HG03520 (cell line): ENCODE data around the gene NCAPD2.
"Not testable (repeated sequence)": the region's sequence is repeated elsewhere in the genome, so short reads cannot be mapped to it uniquely, and the experiment has no call there.

Source experiments
- ATAC-seq: cut with Tn5 transposase; IDR thresholded peaks from one replicate; pipeline ENCODE4 v1.9.1; 2021; ENCODE audit warnings: mild to moderate bottlenecking, moderate library complexity; ENCODE audit not compliant: unreplicated experiment

NCAPD2 gene

DNA sequence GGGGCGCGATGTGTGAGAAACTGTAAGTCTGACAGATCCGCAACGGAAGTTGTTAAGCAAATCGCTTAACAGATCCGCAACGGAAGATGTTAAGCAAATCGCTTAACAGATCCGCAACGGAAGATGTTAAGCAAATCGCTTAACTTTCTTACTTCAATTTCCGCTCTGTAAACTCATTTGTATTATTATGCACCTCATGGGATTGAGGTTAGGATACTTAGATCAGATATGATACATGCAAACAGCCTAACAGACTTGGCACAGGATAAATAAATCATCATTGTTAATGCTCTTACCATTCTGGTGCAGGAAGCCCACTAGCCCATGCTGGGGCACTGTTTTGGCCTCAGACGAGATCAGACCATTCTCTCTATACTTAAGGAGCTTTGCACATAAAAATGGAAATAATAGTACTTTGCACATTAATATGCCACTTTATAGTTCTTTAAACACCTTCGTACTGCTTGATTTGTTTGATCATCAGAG lies 399 bp downstream of the NCAPD2 start:
- no peak for ATAC-seq

DNA sequence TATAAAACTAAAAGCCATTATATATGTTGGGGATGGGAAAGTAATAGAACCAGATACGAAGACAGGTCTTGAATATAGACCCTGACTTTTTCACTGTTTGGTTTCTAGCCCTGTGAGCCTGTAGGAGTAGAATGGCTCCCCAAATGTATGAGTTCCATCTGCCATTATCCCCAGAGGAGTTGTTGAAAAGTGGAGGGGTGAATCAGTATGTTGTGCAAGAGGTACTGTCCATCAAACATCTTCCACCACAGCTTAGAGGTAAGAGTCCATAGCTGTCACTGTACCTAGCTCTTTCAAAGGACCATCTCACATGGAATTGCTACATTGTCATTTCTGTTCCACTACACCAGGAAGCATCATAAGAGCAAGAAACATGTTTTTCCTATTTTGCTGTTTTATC lies 1.1 kb downstream of the NCAPD2 start:
- no peak for ATAC-seq

GRCh38 chr12:6497291-6497690 lies 3.4 kb downstream of the NCAPD2 start:
- ATAC-seq: not testable (repeated sequence)

DNA sequence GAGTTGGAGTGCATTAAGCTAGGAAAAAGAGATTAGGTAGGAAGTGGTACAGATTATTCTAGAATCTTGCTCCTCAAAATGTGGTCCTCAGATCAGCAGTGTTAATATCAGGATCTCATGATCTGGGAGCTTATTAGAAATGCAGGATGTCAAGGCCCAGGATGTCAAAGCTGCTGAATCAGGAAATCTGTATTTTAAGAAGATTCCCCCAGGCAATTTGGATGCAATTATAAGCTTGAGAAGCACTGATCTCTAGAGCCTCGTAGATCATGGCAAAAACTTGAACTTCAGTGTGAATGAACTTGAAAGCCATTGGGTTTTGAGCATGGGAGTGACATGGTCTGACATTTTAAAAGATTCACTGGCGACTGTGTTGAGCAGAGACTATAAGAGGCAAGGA lies 6.6 kb downstream of the NCAPD2 start:
- no peak for ATAC-seq

GRCh38 chr12:6507102-6507998 lies 13.4 kb downstream of the NCAPD2 start:
- ATAC-seq: no peak

GRCh38 chr12:6508087-6508486 lies 14.2 kb downstream of the NCAPD2 start:
- ATAC-seq: no peak

- ATAC-seq: no peak
These were observed 26.3 kb downstream of the NCAPD2 start for GRCh38 chr12:6520186-6520585.

DNA sequence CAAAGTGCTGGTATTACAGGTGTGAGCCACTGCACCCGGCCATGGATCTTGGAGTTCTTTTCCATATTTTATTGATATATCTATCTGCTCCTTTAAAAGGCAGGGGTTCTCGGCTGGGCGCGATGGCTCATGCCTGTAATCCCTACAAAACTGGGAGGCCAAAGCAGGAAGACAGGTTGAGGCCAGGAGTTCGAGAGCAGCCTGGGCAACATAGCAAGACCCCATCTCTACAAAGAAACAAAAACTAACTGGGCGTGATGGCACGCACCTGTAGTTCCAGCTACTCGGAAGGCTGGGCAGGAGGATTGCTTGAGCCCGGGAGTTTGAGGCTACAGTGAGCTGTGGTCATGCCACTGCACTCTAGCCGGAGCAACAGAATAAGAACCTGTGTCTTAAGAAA lies 28.3 kb downstream of the NCAPD2 start:
- ATAC-seq: no peak

GRCh38 chr12:6523708-6524107 lies 29.8 kb downstream of the NCAPD2 start:
- no peak for ATAC-seq

DNA sequence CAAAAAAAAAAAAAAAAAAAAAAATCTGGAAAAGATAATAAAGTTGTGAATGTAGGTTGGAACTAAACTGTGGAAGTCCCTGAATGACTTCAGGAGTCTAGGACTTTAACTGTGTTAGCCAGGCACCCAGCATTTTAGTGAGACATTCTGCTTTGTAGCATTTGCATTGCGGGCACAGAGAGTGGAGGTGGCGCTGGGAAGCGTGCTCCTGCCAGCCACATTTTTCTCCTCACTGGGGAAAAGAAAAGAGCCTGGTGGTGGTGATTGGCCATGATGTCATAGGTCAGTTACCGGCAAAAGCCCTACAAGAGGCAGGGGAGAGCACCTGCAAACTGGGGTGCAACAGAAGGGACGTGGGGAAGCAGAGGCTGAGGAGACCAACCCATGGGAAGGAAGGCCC lies 30.7 kb downstream of the NCAPD2 start:
- ATAC-seq: no peak

DNA sequence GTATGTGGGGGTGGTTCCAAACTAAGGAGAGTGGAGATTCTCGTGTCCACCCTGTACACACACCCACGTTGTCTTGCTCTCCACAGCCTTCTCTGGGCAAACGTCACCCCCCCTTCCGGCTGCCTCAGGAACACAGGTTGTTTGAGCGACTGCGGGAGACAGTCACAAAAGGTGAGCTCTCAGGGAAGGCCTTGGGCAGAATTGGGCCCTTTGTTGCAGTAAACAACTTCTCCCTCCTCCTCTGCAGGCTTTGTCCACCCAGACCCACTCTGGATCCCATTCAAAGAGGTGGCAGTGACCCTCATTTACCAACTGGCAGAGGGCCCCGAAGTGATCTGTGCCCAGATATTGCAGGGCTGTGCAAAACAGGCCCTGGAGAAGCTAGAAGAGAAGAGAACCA lies 32.3 kb downstream of the NCAPD2 start:
- no peak for ATAC-seq

GRCh38 chr12:6526766-6527525 lies 33.0 kb downstream of the NCAPD2 start:
- ATAC-seq: no peak

GRCh38 chr12:6527711-6528110 lies 33.8 kb downstream of the NCAPD2 start:
- no peak for ATAC-seq

GRCh38 chr12:6528539-6529235 lies 34.8 kb downstream of the NCAPD2 start:
- no peak for ATAC-seq

DNA sequence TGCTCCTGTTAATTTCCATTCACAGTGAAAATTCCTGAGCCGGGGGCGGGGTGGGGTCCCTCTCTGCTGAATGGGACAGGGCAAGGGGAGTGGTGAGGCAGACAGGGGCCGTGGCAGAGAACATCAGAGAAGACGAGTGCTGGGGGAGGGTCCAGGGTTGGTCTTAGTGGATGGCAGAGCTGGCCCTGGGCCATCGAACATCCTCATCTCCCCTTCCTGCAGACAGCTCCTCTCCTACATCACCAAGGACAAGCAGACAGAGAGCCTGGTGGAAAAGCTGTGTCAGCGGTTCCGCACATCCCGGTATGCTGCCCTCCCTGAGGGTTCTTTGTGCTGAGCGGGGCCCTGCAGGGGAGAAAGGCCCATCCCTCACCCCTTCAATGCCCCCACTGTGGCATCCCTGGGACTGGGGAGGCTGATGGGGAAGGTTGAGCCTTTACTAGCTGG lies 35.4 kb downstream of the NCAPD2 start:
- ATAC-seq: no peak

GRCh38 chr12:6530576-6531260 lies 36.8 kb downstream of the NCAPD2 start:
- ATAC-seq: no peak

- no peak for ATAC-seq
These were observed 38.4 kb downstream of the NCAPD2 start for GRCh38 chr12:6532051-6532926.

GRCh38 chr12:6532927-6533652 lies 39.2 kb downstream of the NCAPD2 start:
- no peak for ATAC-seq

- ATAC-seq: peak; percentile 4
These were observed 39.7 kb downstream of the NCAPD2 start for GRCh38 chr12:6533653-6533922.
